ENCODE results near the gene CACNA1I. TPM values are rescaled to one million over a fixed set of nuclear protein-coding genes. Genes with fewer than 3 reads are reported as not detected.

The CACNA1I gene
- total and polyA plus RNA-seq, 2 of the 8 experiments (the other 6 are each of a cell fraction or from before 2014, with no cell fraction given) = 0.77 to 1.2 TPM

- TF ChIP-seq, protein P1, sequence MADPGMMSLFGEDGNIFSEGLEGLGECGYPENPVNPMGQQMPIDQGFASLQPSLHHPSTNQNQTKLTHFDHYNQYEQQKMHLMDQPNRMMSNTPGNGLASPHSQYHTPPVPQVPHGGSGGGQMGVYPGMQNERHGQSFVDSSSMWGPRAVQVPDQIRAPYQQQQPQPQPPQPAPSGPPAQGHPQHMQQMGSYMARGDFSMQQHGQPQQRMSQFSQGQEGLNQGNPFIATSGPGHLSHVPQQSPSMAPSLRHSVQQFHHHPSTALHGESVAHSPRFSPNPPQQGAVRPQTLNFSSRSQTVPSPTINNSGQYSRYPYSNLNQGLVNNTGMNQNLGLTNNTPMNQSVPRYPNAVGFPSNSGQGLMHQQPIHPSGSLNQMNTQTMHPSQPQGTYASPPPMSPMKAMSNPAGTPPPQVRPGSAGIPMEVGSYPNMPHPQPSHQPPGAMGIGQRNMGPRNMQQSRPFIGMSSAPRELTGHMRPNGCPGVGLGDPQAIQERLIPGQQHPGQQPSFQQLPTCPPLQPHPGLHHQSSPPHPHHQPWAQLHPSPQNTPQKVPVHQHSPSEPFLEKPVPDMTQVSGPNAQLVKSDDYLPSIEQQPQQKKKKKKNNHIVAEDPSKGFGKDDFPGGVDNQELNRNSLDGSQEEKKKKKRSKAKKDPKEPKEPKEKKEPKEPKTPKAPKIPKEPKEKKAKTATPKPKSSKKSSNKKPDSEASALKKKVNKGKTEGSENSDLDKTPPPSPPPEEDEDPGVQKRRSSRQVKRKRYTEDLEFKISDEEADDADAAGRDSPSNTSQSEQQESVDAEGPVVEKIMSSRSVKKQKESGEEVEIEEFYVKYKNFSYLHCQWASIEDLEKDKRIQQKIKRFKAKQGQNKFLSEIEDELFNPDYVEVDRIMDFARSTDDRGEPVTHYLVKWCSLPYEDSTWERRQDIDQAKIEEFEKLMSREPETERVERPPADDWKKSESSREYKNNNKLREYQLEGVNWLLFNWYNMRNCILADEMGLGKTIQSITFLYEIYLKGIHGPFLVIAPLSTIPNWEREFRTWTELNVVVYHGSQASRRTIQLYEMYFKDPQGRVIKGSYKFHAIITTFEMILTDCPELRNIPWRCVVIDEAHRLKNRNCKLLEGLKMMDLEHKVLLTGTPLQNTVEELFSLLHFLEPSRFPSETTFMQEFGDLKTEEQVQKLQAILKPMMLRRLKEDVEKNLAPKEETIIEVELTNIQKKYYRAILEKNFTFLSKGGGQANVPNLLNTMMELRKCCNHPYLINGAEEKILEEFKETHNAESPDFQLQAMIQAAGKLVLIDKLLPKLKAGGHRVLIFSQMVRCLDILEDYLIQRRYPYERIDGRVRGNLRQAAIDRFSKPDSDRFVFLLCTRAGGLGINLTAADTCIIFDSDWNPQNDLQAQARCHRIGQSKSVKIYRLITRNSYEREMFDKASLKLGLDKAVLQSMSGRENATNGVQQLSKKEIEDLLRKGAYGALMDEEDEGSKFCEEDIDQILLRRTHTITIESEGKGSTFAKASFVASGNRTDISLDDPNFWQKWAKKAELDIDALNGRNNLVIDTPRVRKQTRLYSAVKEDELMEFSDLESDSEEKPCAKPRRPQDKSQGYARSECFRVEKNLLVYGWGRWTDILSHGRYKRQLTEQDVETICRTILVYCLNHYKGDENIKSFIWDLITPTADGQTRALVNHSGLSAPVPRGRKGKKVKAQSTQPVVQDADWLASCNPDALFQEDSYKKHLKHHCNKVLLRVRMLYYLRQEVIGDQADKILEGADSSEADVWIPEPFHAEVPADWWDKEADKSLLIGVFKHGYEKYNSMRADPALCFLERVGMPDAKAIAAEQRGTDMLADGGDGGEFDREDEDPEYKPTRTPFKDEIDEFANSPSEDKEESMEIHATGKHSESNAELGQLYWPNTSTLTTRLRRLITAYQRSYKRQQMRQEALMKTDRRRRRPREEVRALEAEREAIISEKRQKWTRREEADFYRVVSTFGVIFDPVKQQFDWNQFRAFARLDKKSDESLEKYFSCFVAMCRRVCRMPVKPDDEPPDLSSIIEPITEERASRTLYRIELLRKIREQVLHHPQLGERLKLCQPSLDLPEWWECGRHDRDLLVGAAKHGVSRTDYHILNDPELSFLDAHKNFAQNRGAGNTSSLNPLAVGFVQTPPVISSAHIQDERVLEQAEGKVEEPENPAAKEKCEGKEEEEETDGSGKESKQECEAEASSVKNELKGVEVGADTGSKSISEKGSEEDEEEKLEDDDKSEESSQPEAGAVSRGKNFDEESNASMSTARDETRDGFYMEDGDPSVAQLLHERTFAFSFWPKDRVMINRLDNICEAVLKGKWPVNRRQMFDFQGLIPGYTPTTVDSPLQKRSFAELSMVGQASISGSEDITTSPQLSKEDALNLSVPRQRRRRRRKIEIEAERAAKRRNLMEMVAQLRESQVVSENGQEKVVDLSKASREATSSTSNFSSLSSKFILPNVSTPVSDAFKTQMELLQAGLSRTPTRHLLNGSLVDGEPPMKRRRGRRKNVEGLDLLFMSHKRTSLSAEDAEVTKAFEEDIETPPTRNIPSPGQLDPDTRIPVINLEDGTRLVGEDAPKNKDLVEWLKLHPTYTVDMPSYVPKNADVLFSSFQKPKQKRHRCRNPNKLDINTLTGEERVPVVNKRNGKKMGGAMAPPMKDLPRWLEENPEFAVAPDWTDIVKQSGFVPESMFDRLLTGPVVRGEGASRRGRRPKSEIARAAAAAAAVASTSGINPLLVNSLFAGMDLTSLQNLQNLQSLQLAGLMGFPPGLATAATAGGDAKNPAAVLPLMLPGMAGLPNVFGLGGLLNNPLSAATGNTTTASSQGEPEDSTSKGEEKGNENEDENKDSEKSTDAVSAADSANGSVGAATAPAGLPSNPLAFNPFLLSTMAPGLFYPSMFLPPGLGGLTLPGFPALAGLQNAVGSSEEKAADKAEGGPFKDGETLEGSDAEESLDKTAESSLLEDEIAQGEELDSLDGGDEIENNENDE (IDR thresholded peaks at IDR 0.05; ENCODE audit: insufficient replicate concordance, low read length) = no peak
- TF ChIP-seq BCL11A (IDR thresholded peaks at IDR 0.05; ENCODE audit: low read depth in 2 of 2, low read length in 2 of 2) (no peak), JUN (IDR thresholded peaks at IDR 0.05; ENCODE audit: low read depth, low read length) (no peak), SP4 (IDR thresholded peaks at IDR 0.05; ENCODE audit: low read length) (no peak), RBBP5 (IDR thresholded peaks at IDR 0.05; ENCODE audit: borderline replicate concordance, low read depth, low read length) (no peak), HDAC2 (IDR thresholded peaks at IDR 0.05; ENCODE audit: borderline replicate concordance in 1 of 2, low read depth in 2 of 2, low read length in 2 of 2) (no peak), POU5F1 (IDR thresholded peaks at IDR 0.05; ENCODE audit: low read depth, low read length) (no peak), EZH2 (IDR thresholded peaks at IDR 0.05; ENCODE audit: low read depth, low read length, severe bottlenecking) (no peak), FOSL1 (IDR thresholded peaks at IDR 0.05; ENCODE audit: insufficient read depth, low read depth, low read length) (no peak), CREB1 (IDR thresholded peaks at IDR 0.05) (no peak), TAF1 (IDR thresholded peaks at IDR 0.05; ENCODE audit: low read depth, low read length) (no peak)
These were observed 115.6 kb downstream of the CACNA1I start (continued) for GRCh38 chr22:39686178-39686620.
